Calu3 (cell line): ENCODE data around the gene MALRD1. TPM values are rescaled to one million over a fixed set of nuclear protein-coding genes. Genes with fewer than 3 reads are reported as not detected.

Experiments used
- BruUV-seq: library from RNA; stranded (reverse); fragments of 400-500 nt; replicated peaks from 2 replicates; lab custom pipeline; 2021; lab: Mats Ljungman, UMichigan
- CTCF ChIA-PET: fragments of 300-600 bp; sonication (Branson Sonifier 250); formaldehyde crosslinking; loops from one replicate; lab custom pipeline; 2022; ENCODE audit warnings: antibody characterized with exemption; lab: Charles Lee
- DNase-seq: peaks from one replicate; pipeline ENCODE4 v3.0.0; 2022
- H3K27ac Mint-ChIP-seq: one replicate; pipeline ENCODE4 v1.8.0; 2022; ENCODE audit warnings: mixed read lengths; ENCODE audit not compliant: unreplicated experiment
- H3K27me3 Mint-ChIP-seq: one replicate; pipeline ENCODE4 v1.8.0; 2022; ENCODE audit warnings: mixed read lengths; ENCODE audit not compliant: unreplicated experiment
- H3K36me3 Mint-ChIP-seq: one replicate; pipeline ENCODE4 v1.8.0; 2022; ENCODE audit warnings: mild to moderate bottlenecking, moderate library complexity, mixed read lengths; ENCODE audit not compliant: insufficient read depth, unreplicated experiment
- H3K4me1 Mint-ChIP-seq: one replicate; pipeline ENCODE4 v1.8.0; 2022; ENCODE audit warnings: mild to moderate bottlenecking, low read depth, mixed read lengths; ENCODE audit not compliant: unreplicated experiment
- H3K4me3 Mint-ChIP-seq: one replicate; pipeline ENCODE4 v1.8.0; 2022; ENCODE audit warnings: mild to moderate bottlenecking, low read depth, moderate library complexity, mixed read lengths; ENCODE audit not compliant: unreplicated experiment
- H3K9me3 Mint-ChIP-seq: one replicate; pipeline ENCODE4 v1.8.0; 2022; ENCODE audit warnings: low read depth, mixed read lengths; ENCODE audit not compliant: unreplicated experiment
- intact Hi-C: fragments of 100-400 bp; cut with micrococcal nuclease; formaldehyde crosslinking; loops from one replicate; pipeline ENCODE4 v1.10.0; 2022; ENCODE audit not compliant: unreplicated experiment
- total RNA-seq: library from RNA; stranded (reverse); gene quantifications from 2 replicates; pipeline ENCODE4 v1.2.3, GENCODE V29; 2022
- TF ChIP-seq, protein P1 (sequence below): fragments of 200-600 bp; IDR thresholded peaks from one replicate; pipeline ENCODE4 v1.8.0; 2022; ENCODE audit warnings: antibody characterized with exemption; ENCODE audit not compliant: unreplicated experiment

The MALRD1 gene
- total RNA-seq, 1 experiment from 2014 or later = not detected

DNA sequence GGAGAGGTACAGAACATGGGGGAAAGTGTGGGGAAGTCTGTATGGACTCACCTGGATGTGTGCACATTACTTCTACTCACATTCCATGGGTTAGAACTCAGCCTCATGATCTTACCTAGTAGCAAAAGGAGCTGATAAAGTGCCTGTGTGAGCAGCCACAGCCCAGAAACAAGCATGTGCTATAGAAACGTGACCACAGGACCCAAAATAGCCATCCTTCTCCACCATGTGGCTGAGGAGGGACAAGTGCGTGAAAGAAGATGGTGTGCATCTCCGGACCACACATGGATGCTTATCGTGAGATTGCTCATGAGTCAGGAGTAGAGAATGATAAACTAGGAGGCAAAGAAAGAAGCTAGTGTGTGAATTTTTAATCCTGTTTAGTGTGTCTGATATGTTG is 431.3 kb downstream of the MALRD1 start:
- Mint-ChIP-seq H3K4me1 (no peaks in the 10 kb centered on the region), H3K4me3 (no peak overlapping the region), H3K27ac (no peak overlapping the region), H3K36me3 (no peaks in the 10 kb centered on the region), H3K9me3 (peaks cover 6% of the 10 kb centered on the region), H3K27me3 (no peaks in the 10 kb centered on the region)
- no peak for DNase-seq
- intact Hi-C loops = no loop called here
- TF ChIP-seq, protein P1, sequence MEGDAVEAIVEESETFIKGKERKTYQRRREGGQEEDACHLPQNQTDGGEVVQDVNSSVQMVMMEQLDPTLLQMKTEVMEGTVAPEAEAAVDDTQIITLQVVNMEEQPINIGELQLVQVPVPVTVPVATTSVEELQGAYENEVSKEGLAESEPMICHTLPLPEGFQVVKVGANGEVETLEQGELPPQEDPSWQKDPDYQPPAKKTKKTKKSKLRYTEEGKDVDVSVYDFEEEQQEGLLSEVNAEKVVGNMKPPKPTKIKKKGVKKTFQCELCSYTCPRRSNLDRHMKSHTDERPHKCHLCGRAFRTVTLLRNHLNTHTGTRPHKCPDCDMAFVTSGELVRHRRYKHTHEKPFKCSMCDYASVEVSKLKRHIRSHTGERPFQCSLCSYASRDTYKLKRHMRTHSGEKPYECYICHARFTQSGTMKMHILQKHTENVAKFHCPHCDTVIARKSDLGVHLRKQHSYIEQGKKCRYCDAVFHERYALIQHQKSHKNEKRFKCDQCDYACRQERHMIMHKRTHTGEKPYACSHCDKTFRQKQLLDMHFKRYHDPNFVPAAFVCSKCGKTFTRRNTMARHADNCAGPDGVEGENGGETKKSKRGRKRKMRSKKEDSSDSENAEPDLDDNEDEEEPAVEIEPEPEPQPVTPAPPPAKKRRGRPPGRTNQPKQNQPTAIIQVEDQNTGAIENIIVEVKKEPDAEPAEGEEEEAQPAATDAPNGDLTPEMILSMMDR = no peak
- BruUV-seq = no TSS peak
- CTCF ChIA-PET = no interaction called here

DNA sequence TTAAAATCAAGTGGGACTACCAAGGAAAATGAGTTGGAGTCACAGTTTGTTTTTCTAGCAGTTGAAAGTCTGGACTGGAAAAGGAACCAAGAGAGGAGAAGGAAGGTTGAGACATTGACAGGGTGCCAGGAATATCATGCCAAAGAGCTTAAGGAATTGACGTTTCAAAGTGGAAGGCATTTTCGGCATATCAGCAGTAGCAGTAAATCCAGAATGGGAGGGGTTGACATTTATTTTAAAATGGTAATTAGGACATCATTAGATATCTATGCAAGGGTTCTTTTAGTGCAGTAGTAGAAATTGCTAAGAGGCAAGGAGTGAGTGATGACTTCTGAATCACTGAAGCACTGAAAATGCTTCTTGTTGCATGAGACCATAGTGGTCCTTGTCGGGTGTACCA is 431.8 kb downstream of the MALRD1 start:
- DNase-seq = no peak
- H3K4me3 Mint-ChIP-seq = no peak overlapping the region
- intact Hi-C loops = no loop called here
- TF ChIP-seq, protein P1 = no peak
- H3K4me1 Mint-ChIP-seq = no peaks in the 10 kb centered on the region
- BruUV-seq = no TSS peak
- CTCF ChIA-PET = no interaction called here
- no peaks in the 10 kb centered on the region for H3K36me3 Mint-ChIP-seq
- no peaks in the 10 kb centered on the region for H3K27me3 Mint-ChIP-seq
- H3K9me3 Mint-ChIP-seq = peaks cover 6% of the 10 kb centered on the region
- no peak overlapping the region for H3K27ac Mint-ChIP-seq

- no peak overlapping the region for H3K4me3 Mint-ChIP-seq
- no peaks in the 10 kb centered on the region for H3K36me3 Mint-ChIP-seq
- DNase-seq = no peak
- no peaks in the 10 kb centered on the region for H3K27me3 Mint-ChIP-seq
- no peak overlapping the region for H3K27ac Mint-ChIP-seq
- CTCF ChIA-PET = no interaction called here
- TF ChIP-seq, protein P1 = no peak
- no peaks in the 10 kb centered on the region for H3K4me1 Mint-ChIP-seq
- no TSS peak for BruUV-seq
- H3K9me3 Mint-ChIP-seq = peaks cover 9% of the 10 kb centered on the region
- intact Hi-C loops = no loop called here
Observed at GRCh38 chr10:19483421-19483820, 434.8 kb downstream of the MALRD1 start.

DNA sequence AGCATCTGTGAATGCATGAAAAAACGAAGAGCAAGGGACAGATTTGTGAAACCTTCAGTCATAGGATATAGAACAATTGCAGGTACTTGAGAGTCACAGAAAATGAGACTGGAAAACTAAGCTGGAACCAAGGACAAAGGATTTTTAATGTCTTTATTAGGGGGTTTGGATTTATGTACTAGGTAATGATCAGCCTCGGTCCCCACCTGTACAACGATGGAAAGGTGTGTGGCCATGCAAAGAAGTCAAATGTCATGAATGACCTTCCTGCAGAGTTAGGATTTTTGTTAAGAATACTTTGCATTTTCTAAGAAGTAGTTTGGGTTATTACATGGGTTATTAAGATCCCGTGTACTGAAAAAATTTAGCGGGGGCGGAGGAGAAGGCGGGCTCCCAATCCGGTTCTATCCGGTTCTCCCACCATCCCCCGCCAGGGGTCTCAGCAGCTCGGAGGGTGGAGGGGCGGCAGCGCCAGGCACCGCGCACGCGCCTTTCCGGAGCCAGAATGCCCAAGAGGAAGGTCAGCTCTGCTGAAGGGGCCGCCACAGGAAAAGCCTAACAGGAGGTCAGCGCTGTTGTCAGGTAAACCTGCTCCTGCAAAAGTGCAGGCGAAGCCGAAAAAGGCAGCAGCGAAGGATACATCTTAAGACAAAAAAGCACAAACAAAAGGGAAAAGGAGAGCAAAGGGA is 440.1 kb downstream of the MALRD1 start:
- CTCF ChIA-PET = no interaction called here
- no peak overlapping the region for H3K4me3 Mint-ChIP-seq

More for the DNA sequence above, 440.1 kb downstream of the MALRD1 start:
- intact Hi-C loops = no loop called here
- no TSS peak for BruUV-seq
- peaks cover 9% of the 10 kb centered on the region for H3K9me3 Mint-ChIP-seq
- H3K36me3 Mint-ChIP-seq = no peaks in the 10 kb centered on the region
- H3K4me1 Mint-ChIP-seq = no peaks in the 10 kb centered on the region
- TF ChIP-seq, protein P1 = no peak
- H3K27ac Mint-ChIP-seq = peak overlapping the region; percentile 13
- DNase-seq = no peak
- no peaks in the 10 kb centered on the region for H3K27me3 Mint-ChIP-seq
